ENCODE results near the gene MAST4. TPM values are rescaled to one million over a fixed set of nuclear protein-coding genes. Genes with fewer than 3 reads are reported as not detected.

Gene MAST4
- total and polyA plus RNA-seq, 2 of the 13 experiments (the other 11 are each of a cell fraction or from before 2014, with no cell fraction given) = 3.4 to 3.7 TPM

DNA sequence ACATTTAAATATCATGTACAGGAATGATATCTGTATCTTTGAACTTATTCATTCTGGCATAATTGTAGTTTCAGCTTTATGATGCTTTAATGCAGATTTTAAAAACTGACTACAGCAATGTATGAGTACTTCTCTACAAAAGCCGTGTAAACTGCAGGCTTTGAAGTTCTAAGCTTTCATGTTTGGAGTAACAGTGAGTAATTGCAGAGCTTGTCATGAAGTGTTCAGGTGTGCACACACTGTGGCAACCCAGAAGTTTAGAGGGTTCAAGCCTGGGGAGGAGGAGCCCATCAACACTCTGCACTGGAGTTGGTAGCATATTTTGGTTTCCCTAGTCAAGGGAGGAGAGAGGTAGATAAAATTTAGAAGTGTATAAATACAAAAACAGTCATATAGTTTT lies 469.5 kb downstream of the MAST4 start:
- Histone ChIP-seq H3K27me3 (ENCODE audit: control insufficient read depth in 1 of 2, insufficient read depth in 2 of 2, low read length in 2 of 2) (no peaks in the 10 kb centered on the region), H4K20me1 (ENCODE audit: insufficient read depth, low read length) (no peaks in the 10 kb centered on the region; the same call in 1 of the 2 replicates), H3K4me2 (ENCODE audit: low read depth, low read length) (no peak overlapping the region), H2AFZ (ENCODE audit: low read length) (no peak overlapping the region), H3K79me2 (ENCODE audit: insufficient read depth, low read length) (no peaks in the 10 kb centered on the region), H3K4me1 (ENCODE audit: insufficient read depth, low read length) (peaks cover 11% of the 10 kb centered on the region), H3K27ac (ENCODE audit: extremely low read length, insufficient read depth, low read length) (no peak overlapping the region), H3K4me3 (replicated peaks in 1 of 3; ENCODE audit: insufficient read depth in 1 of 3, low read depth in 2 of 3, low read length in 3 of 3) (no peak overlapping the region), H3K9ac (ENCODE audit: insufficient read depth, low read depth, low read length) (no peak overlapping the region), H3K9me3 (ENCODE audit: low read length) (no peaks in the 10 kb centered on the region), H3K36me3 (replicated peaks in 1 of 2; ENCODE audit: control insufficient read depth in 1 of 2, insufficient read depth in 2 of 2, low read length in 2 of 2) (no peaks in the 10 kb centered on the region)
- no peak for ATAC-seq
- intact Hi-C loops (cut with micrococcal nuclease; ENCODE audit: unreplicated experiment) (no loop called here), in situ Hi-C loops (cut with HindIII; ENCODE audit: extremely low pct_ligation_motif_present, low pct_unique_long_range_greater_than_20kb) (no loop called here)
- no peak for TF ChIP-seq AKAP8 (CRISPR knock-in tag; IDR thresholded peaks at IDR 0.05)
- TF ChIP-seq SRSF9 (IDR thresholded peaks at IDR 0.05; ENCODE audit: borderline replicate concordance, insufficient read depth, low read depth, low read length, poor library complexity, severe bottlenecking) = no peak
- TF ChIP-seq ZNF101 (CRISPR knock-in tag; IDR thresholded peaks at IDR 0.05; ENCODE audit: borderline replicate concordance, low read depth) = no peak
- TF ChIP-seq, protein P1, sequence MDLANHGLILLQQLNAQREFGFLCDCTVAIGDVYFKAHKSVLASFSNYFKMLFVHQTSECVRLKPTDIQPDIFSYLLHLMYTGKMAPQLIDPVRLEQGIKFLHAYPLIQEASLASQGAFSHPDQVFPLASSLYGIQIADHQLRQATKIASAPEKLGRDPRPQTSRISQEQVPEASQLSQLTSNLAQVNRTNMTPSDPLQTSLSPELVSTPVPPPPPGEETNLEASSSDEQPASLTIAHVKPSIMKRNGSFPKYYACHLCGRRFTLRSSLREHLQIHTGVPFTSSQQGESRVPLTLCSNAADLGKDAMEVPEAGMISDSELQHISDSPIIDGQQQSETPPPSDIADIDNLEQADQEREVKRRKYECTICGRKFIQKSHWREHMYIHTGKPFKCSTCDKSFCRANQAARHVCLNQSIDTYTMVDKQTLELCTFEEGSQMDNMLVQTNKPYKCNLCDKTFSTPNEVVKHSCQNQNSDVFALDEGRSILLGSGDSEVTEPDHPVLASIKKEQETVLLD (CRISPR knock-in tag; IDR thresholded peaks at IDR 0.05; ENCODE audit: low read depth) = no peak
- TF ChIP-seq HIC2 (CRISPR knock-in tag; IDR thresholded peaks at IDR 0.05; ENCODE audit: low read depth) = no peak
- no peak for TF ChIP-seq TRAFD1 (CRISPR knock-in tag; IDR thresholded peaks at IDR 0.05; ENCODE audit: borderline replicate concordance)
- no peak for TF ChIP-seq RCOR2 (CRISPR knock-in tag; IDR thresholded peaks at IDR 0.05)
- no peak for TF ChIP-seq SMAD9 (CRISPR knock-in tag; IDR thresholded peaks at IDR 0.05)
- TF ChIP-seq REXO4 (CRISPR knock-in tag; IDR thresholded peaks at IDR 0.05; ENCODE audit: borderline replicate concordance) = no peak
- TF ChIP-seq ZNF12 (CRISPR knock-in tag; IDR thresholded peaks at IDR 0.05) = no peak
- TF ChIP-seq, protein P2, sequence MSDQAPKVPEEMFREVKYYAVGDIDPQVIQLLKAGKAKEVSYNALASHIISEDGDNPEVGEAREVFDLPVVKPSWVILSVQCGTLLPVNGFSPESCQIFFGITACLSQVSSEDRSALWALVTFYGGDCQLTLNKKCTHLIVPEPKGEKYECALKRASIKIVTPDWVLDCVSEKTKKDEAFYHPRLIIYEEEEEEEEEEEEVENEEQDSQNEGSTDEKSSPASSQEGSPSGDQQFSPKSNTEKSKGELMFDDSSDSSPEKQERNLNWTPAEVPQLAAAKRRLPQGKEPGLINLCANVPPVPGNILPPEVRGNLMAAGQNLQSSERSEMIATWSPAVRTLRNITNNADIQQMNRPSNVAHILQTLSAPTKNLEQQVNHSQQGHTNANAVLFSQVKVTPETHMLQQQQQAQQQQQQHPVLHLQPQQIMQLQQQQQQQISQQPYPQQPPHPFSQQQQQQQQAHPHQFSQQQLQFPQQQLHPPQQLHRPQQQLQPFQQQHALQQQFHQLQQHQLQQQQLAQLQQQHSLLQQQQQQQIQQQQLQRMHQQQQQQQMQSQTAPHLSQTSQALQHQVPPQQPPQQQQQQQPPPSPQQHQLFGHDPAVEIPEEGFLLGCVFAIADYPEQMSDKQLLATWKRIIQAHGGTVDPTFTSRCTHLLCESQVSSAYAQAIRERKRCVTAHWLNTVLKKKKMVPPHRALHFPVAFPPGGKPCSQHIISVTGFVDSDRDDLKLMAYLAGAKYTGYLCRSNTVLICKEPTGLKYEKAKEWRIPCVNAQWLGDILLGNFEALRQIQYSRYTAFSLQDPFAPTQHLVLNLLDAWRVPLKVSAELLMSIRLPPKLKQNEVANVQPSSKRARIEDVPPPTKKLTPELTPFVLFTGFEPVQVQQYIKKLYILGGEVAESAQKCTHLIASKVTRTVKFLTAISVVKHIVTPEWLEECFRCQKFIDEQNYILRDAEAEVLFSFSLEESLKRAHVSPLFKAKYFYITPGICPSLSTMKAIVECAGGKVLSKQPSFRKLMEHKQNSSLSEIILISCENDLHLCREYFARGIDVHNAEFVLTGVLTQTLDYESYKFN (CRISPR knock-in tag; conservative IDR thresholded peaks at IDR 0.05) = no peak
- no peak for TF ChIP-seq KLF15 (CRISPR knock-in tag; IDR thresholded peaks at IDR 0.05; ENCODE audit: borderline replicate concordance)
- TF ChIP-seq, protein P3, sequence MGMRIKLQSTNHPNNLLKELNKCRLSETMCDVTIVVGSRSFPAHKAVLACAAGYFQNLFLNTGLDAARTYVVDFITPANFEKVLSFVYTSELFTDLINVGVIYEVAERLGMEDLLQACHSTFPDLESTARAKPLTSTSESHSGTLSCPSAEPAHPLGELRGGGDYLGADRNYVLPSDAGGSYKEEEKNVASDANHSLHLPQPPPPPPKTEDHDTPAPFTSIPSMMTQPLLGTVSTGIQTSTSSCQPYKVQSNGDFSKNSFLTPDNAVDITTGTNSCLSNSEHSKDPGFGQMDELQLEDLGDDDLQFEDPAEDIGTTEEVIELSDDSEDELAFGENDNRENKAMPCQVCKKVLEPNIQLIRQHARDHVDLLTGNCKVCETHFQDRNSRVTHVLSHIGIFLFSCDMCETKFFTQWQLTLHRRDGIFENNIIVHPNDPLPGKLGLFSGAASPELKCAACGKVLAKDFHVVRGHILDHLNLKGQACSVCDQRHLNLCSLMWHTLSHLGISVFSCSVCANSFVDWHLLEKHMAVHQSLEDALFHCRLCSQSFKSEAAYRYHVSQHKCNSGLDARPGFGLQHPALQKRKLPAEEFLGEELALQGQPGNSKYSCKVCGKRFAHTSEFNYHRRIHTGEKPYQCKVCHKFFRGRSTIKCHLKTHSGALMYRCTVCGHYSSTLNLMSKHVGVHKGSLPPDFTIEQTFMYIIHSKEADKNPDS (CRISPR knock-in tag; IDR thresholded peaks at IDR 0.05) = no peak
- no peak for TF ChIP-seq PHF8 (CRISPR knock-in tag; IDR thresholded peaks at IDR 0.05)
- POLR2A ChIA-PET = no interaction called here
- DNase-seq (ENCODE audit: low spot score) = no peak
- FAIRE-seq = no peak
- BruUV-seq (replicated peaks) = no TSS peak
- WGBS (ENCODE audit: low lambda C conversion rate) = 76% methylated on average over 1 of the region's 1 CpG
- CTCF ChIA-PET (ENCODE audit: low intra/inter-chr PET ratio, low total read pairs) = no interaction called here

Measured in HepG2 (cell line).